GM19043 (cell line): ENCODE results near the gene PI4K2A.

Experiments
- ATAC-seq: cut with Tn5 transposase; IDR thresholded peaks from one replicate; pipeline ENCODE4 v1.9.1; 2021; ENCODE audit warnings: low read depth; ENCODE audit not compliant: unreplicated experiment

Gene PI4K2A

DNA sequence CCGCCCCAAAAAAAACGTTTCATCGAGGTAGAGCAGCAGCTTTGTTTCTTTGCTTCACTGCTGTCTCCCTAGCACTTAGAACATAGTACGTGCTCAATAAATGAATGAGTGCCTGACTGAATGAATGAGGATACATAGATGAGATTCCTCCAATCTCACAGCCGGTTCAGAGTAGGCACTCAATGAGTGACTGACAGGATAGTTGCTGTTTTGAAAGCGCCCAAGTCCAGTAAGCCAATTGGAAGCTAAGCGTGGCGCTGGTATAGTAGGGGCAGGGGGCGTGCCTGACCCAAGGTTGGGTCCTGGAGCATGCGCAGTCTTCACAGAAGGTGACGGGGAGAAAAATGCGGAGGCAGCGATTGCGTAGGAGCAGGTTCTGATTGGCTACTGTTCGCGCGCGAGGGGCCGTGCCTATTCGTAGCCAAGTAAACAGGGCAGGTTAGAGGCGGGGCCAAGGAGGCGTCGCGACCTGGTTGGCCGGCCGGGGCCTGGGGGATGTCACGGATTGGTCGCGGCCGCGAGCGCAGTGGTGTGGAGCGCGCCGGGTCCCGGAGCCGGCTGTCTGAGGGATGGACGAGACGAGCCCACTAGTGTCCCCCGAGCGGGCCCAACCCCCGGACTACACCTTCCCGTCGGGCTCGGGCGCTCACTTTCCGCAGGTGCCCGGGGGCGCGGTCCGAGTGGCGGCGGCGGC is at the start of gene PI4K2A:
Gene PI4K2A (plus strand): TSS at position 498 of the 694 bp plus-strand sequence. CDS start 72 bp downstream, at position 570.
- peak; percentile 99 for ATAC-seq

DNA sequence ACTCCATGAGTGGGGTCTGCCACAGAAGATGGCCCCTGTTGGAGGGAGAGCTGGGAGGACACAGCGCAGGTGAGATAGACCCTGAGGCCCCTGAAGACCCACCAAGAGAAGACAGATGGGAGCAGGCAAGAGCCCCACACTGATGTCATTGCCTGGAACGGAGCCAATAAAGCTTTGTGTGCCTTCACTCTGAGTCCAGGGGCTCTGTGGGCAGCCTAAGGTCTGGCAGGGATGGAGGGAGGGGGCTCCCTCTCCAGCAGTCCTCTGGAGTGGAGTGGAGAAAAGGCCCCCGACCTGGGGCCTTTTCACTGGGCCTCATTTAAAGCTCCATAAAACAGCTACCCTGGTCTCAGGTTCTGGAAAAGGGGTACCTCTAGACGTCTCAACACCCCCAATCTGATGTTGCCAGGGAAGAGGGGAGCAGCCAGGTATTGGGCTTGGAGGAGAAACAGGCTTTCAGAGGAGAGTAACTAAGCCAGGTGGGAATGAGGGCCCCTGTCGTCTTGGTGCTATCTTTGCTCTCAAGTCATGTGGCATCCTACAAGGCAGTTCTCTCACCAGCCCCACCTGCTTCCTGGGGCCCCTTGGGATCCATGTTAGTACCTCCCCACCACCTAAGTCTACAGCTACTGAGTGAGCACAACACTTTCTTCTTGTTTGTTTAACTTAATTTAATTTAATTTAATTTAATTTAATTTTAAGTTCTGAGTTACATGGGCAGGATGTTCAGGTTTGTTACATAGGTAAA is 49.5 kb upstream of the PI4K2A start:
- no peak for ATAC-seq

DNA sequence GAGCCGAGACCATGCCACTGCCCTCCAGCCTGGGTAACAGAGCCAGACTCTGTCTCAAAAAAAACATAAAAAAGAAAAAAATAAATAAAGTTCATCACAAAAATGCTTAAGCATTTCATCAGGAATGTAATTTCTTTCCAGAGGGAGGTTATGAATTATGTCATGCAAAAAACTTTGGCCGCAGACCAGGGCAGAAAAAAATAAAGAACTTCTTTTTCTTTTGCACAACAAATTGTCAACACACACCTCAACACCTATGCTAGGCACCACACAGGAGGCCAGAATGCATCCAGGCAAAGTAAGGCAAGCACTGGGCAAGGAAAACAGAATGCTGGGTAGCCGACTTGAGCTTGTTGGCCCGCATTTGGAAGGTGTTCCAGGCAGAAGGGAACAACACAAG is 47.0 kb upstream of the PI4K2A start:
- ATAC-seq = no peak

DNA sequence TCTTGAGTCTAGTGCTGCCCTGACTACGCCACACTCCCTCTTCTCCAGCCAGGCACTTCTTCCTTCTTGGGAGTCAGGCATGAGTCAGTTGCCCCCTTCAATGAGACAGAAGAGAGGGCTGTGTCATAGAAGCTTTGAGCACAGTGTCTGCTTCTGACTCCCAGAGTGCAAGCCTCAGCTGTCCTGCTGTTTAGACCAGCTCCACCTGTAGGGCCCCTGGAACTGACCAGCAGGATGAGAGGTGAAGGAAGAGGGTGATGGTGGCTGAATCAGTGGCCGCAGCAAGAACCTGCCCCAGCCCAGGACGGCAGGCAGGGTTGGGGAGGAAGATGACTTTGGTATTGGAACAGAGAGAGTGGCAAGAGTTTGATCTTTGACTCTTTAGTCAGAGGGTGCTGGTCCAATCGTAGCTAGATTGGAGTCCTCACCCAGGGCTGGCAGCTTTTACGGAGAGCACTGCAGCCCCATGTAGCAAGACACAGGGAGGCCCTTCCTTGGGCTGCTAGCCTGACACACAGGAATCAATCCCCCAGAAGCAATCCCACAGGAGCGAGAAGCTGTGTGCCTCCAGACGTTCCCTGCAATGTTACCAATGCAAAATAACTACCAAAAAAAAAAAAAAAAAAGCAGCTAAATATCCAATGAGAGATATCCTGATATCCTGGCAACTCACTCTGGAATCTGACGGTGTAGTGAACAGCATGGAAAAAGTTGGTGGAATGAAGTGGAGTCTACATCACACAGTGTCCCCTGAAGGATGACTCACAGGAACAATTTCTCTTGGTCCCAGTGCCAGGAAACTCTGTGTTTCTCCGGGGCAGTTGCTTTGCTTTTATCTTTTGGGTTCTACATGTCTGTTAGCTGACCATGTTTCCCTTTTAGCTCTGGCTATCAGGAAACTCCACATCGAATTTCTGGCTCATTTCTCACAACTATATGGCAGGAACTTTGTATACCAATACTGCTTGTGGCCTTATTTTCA is 44.1 kb upstream of the PI4K2A start:
- ATAC-seq = no peak

DNA sequence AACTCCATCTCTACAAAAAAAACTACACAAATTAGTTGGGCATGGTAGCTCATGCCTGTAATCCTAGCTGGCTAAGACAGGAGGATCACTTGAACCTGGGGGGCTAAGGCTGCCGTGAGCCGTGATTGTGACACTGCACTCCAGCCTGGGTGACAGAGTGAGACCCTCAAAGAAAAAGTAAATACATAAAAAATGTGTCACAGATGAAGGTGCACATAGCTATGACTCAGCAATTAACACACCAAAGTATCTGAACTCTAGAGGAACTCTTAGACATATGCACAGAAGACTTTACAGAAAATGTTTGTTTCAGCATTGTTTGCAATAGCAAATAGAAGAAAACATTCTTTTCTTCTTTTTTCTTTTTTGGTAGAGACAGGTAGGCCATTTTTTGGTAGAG is 42.7 kb upstream of the PI4K2A start:
- ATAC-seq = no peak

DNA sequence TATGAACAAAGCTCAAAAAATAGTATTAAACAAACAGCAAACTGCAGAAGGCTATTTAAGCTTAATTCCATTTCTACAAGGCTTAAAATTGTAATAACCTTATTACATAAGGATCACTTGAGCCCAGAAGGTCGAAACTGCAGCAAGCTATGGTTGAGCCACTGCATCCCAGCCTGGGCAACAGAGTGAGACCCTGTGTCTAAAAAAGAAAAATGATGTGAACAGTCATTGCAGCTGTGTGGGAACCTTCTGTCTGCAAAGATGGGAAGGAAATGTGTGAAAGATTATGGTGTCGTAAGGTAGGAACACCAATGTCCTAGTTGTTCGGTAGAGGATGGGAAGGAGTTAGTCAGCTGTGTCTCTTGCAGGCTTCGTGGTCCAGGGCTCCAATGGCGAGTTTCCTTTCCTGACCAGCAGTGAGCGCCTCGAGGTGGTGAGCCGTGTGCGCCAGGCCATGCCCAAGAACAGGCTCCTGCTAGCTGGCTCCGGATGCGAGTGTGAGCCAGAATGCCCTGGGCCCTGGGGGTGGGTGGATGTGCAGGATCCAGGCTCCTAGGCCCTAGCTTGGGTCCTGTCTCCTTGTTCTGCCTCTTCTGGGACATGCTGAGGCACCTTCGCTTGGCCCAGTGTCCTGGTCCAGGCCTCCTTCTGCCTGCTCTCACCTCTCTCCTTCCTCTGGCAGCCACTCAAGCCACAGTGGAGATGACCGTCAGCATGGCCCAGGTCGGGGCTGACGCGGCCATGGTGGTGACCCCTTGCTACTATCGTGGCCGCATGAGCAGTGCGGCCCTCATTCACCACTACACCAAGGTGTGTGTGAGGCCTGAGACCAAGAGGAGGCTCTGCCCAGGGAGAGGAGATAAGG is 41.8 kb upstream of the PI4K2A start:
- no peak for ATAC-seq

DNA sequence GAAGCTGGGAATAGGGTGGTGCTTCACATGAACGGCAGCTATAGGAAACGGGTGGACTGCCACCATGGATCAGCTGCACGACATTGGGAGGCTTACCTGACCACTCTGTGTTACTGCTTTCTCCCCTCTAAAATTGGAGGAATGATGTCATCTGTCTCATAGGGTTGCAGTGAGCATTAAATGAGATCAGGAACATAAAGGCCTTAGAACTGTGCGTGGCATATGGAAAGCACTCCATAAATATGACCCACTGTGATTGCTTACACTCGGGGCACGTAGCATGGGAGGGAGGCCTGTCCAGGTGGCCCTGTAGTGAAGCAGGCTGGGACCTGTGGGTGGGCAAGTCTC is 41.2 kb upstream of the PI4K2A start:
- ATAC-seq = no peak

DNA sequence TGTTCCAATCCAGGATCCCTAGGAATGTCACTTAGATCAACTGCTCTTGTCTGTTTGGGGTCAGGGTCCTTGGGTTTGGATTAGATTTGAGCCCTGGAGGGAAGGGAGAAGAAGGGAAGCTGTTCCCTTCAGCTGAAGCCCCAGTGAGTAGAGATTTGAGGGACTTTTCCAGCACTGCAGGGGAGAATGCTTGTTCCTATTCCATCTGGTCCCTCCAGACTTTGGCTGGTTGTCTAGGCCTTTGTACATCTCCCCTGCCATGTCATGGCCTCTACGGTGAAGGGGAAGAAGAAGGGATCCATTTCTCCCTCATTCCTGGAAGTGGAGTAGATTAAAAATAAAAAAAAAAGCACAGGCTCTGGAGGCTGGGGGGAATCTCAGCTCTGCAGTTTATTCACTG is 39.9 kb upstream of the PI4K2A start:
- ATAC-seq = no peak

DNA sequence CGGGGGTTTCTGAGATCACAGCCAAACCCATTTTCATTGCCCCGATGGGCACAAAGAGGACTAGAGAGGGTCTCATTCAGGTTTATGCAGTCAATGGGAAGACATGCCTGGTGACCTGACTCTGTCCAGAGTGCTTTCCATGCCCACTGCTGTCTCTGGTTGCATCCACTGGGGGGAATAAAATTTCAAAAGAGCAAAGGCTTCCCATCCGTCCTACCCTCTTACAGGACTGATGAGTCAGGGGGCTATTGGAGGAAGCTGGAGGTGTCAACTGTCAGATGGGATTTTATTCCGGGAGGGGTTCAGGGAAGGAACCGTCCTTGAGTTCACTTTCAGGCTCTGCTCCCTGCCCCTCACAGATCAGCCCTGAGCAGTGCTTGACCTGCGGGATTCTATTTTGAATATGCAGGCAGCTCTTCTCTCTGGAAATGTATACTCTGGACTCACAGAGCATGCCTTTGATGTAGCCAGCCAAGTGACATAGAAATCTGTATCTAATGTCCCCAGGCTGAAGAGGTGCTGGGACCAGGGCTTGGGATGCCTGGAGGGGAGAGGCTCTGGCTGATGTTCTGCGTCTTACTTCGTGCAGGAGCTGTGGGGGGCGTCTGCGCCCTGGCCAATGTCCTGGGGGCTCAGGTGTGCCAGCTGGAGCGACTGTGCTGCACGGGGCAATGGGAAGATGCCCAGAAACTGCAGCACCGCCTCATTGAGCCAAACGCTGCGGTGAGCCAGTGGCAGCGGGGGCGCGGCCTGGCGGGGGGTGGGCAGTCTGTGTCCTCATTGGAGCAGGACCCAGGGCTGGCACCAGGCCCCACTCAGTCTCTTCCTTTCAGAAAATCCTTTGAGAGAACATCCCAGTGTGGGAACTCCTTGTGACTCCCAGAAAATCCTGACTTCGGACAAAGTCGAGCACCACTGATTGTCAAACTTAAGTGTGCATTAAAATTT is 38.9 kb upstream of the PI4K2A start:
- no peak for ATAC-seq

DNA sequence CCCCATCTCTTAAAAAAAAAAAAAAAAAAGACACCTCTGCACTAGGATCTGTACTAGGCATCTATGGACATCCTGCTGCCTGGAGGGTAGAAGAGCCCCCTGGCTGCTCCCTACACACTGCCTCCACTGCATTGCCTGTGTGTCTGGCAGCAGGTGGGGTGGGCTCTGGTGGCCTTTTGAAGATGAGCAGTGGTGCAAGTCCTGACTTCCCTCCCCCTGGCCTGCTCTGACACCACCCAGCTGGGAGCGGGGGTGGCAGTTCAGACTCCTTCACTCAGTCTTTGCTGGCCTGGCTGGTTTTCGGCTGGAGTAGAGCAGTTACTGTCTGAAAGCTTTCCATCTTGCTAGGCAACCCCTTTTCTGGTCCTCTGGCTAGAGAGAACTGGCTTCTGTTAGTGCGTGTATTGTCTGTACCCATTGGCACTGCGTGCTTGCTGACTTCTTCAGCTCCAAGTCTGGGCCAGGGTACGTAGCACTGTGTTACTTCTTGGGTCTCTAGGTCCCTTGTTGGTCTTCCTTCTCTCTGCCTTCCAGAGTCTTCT is 33.3 kb upstream of the PI4K2A start:
- no peak for ATAC-seq

DNA sequence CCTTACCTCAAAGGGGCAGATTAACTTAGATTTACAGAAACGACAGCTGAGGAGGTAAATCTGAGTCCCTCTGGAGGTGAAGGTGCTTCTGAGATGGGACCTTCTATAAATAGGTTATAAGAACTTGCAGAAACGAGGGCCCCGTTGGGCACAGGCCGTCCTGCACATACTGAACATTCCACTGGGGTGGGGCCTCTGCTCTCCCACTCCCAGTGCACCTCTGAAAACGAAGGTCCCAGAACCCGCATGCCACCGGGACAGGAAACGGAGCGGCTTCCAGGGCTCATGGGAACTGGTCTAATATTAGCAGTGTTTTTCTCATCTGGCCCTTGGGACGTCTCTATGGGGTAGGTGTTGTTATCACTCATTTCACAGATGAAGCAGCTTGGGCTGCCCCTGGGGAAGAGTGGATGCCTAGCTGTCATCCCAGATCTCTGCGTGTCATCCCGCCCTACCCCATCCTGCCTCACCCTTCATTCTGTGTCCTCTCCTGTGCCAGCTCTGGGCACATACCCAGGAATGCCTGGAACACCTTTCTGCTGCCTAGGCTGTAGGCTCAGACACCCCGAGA is 31.4 kb upstream of the PI4K2A start:
- no peak for ATAC-seq

DNA sequence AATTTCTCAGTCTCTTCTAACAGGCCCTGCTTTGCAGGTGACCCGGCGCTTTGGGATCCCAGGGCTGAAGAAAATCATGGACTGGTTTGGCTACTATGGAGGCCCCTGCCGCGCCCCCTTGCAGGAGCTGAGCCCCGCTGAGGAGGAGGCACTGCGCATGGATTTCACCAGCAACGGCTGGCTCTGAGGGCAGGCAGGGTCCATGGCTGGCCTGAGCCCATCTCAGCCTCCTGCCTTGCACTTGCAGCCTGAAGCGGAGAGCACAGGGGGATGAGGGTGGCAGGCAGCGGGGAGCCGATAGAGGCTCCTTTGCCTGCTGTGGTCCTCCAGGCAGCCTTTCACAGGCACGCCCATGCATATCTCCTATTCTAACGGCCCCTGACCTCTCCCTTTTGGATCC is 29.0 kb upstream of the PI4K2A start:
- ATAC-seq = no peak

DNA sequence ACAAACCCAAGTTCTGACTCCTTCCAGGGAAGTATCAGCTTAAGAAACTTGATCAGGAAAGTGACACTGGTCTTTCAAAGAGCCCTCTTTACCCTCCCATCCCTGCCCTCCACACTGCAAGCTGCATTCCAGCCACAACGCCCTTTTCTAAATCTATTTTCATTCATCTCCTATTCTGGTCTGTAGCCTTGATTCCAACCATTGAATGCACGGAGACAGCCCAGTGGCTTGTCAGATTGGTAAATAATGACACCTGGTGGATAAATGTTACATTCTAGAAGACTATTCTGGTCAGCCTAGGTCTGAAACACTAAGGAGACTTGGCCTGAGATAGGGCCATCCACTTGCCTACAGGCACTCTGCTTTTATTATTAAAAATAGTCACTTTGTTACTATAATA is 28.1 kb upstream of the PI4K2A start:
- ATAC-seq = no peak

DNA sequence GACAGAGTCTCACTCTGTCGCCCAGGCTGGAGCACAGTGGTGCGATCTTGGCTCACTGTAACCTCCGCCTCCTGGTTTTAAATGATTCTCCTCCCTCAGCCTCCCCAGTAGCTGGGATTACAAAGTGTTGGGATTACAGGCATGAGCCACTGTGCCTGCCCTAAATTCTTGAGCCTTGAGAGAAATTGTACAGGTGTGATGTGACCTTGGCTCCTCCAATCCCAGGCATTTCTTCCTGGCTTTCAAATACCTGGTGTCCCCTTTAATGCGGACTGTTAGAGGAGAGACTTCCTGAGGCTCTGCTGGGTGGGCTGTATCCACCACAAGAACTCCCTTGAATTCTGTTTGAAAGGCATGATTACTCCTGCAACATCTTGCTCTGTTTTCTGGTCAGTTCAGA is 22.2 kb upstream of the PI4K2A start:
- no peak for ATAC-seq

DNA sequence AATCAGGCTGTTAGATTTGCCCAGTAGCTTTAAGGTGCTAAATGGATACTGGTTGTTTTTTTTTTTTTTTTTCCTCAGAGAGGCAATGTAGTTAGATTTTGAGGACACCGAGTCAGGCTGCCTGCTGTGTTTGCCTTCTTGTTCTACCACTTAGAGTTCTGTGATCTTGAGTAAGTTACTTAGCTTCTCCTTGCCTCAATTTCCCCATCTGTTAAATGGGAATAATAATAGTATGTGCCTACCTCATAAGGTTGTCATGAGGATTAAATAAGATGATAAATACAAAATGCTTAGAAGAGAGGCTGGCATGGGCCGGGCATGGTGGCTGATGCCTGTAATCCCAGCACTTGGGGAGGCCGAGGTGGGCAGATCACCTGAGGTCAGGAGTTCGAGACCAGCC is 21.7 kb upstream of the PI4K2A start:
- ATAC-seq = no peak

DNA sequence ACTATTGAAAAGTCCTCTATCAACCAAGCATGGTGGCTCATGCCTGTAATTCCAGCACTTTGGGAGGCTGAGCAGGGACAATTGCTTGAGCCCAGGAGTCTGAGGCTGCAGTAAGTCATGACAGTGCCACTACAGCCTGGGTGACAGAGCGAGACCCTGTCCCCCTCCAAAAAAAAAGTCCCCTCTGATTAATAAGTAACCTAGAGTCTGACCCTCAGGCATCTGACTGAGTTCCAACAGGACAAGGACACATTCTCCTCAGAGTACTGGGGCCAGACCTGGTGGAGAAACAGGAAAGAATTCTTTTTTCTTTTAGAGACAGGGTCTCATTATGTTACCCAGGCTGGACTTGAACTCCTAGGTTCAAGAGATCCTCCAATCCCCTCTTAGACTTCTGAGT is 17.2 kb upstream of the PI4K2A start:
- no peak for ATAC-seq

DNA sequence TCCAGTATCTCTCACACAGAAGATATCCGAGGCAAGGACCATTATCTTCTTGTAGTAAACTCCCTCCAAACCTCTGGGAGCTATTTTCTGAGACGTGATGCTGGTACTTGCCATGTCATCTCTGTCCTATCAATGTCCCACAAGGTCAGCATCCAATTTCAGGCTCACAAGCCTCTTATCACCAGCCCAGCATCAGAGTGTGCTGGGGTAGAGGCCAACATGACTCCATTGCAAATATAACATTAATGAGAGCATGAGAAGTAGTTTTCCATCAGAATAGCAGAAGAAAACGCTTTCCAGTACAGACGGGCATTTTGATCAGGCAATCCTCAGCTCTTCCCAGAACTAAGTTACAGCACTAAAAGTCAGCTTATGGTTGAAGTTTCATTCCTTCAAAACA is 12.7 kb upstream of the PI4K2A start:
- no peak for ATAC-seq

DNA sequence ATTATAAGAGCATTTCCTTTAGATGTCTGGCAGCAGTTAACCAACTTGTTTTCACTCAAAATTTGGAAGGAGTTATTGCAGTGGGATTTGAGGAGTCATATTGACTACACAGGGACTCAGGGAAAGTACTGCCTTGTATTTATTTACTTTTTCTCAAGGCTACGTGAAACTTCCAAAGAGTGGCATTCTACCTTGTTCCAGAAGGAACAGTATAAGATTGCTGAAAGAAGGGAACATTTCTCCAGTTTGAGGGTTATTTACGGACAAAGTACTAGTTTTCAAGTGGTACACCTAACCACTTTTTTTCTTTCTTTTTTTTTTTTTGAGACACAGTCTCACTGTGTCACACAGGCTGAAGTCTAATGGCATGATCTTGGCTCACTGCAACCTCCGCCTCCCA is 12.2 kb upstream of the PI4K2A start:
- no peak for ATAC-seq

DNA sequence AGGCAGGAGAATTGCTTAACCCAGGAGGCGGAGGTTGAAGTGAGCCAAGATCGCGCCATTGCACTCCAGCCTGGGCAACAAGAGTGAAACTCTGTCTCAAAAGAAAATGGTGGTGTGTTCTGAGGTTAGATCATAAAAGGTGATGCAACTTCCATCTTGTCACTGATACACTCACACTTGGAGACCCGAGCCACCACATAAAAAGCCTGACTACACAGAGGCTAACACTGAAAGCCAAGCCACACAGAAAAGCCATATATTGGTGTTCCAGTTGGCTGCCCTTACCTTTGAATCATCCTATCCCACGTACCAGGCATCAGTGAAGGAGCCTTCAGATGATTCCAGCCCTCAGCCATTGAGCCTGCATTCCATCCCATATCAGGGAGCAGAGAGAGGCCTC is 11.2 kb upstream of the PI4K2A start:
- ATAC-seq = no peak
